ENCODE results near the gene ROM1.

GRCh38 chr11:62572431-62572830 is 40.6 kb upstream of the ROM1 start:
- TF ChIP-seq POLR2A (IDR thresholded peaks at IDR 0.05) (no peak), CTCF (IDR thresholded peaks at IDR 0.05) (no peak), POLR2AphosphoS5 (IDR thresholded peaks at IDR 0.05) (no peak), EP300 (IDR thresholded peaks at IDR 0.05) (no peak)

All from gastroesophageal sphincter (tissue), 3 donors.